Fibroblast of lung (primary cell): ENCODE data around the gene CD247.

ENCODE experiments used
- EZH2 ChIP-seq: IDR thresholded peaks from 2 replicates; pipeline ENCODE4 v1.5.1; 2012; ENCODE audit warnings: low read length, control low read depth, mild to moderate bottlenecking; ENCODE audit errors: missing control alignments
- TF ChIP-seq, protein P1 (sequence below), 2 donors: IDR thresholded peaks in 1 of 2; conservative IDR thresholded peaks in 1 of 2; 1 replicate in 1 of 2; 2 replicates in 1 of 2; pipeline ENCODE4 v1.5.1; 2011 to 2012; ENCODE audit warnings: low read length in 2 of 2, control low read depth in 1 of 2, inconsistent platforms in 1 of 2, low read depth in 1 of 2, mild to moderate bottlenecking in 1 of 2

DNA sequence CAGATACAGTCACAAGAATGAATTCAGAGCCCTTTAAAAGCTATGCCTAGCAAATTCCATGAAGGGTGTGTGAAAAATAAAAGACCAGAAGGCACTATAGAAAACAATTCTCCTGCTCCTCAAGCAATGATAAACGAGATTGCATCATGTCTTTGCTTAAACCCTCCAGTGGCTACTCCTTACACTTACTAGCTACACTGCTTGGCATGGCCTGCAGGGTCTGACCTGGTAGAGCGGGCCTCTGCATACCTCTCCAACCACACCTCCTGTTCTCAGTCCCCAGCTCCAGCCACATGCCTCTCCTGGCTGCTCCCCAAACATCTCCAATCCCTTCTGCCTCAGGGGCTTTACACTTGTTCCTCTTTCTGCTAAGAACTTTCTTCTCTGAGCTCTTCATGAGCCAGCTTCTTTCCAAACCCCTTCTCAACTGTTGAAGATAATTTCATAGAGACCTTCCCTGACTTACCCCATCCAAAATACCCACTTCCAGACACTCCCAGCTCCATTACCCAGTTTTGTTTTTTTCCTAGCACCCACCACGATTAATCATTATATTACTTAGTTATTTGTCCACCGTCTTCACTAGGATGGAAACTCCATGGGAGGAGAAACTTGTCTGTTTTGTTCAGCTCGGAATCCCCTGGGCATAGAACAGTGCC is 46.4 kb upstream of the CD247 start:
- TF ChIP-seq EZH2 = no peak
- TF ChIP-seq, protein P1, sequence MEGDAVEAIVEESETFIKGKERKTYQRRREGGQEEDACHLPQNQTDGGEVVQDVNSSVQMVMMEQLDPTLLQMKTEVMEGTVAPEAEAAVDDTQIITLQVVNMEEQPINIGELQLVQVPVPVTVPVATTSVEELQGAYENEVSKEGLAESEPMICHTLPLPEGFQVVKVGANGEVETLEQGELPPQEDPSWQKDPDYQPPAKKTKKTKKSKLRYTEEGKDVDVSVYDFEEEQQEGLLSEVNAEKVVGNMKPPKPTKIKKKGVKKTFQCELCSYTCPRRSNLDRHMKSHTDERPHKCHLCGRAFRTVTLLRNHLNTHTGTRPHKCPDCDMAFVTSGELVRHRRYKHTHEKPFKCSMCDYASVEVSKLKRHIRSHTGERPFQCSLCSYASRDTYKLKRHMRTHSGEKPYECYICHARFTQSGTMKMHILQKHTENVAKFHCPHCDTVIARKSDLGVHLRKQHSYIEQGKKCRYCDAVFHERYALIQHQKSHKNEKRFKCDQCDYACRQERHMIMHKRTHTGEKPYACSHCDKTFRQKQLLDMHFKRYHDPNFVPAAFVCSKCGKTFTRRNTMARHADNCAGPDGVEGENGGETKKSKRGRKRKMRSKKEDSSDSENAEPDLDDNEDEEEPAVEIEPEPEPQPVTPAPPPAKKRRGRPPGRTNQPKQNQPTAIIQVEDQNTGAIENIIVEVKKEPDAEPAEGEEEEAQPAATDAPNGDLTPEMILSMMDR (conservative IDR thresholded peaks at IDR 0.05 in 1 of 2, IDR thresholded peaks at IDR 0.05 in 1 of 2; ENCODE audit: low read depth in 1 of 2, low read length in 2 of 2) = no peak
